Measurements from ENCODE around the gene NMRK2. TPM values are rescaled to one million over a fixed set of nuclear protein-coding genes. Genes with fewer than 3 reads are reported as not detected.
A peak's percentile ranks its signal among the peaks of the same experiment; 100 is the strongest.

The NMRK2 gene
- total and polyA plus RNA-seq, 2 donors from 2014 or later = 0.69 to 6.1 TPM

- intact Hi-C loops (cut with DNase I) = no loop called here
- Histone ChIP-seq H3K36me3 (ENCODE audit: control insufficient read depth in 2 of 3, insufficient read depth in 3 of 3, low read length in 3 of 3) (peaks cover 0 to 8% (median 2%) of the 10 kb centered on the region in 3 donors), H3K4me3 (ENCODE audit: low read length in 3 of 3) (peak overlapping the region in 2 of 3 donors; percentile 7 to 39), H3K27me3 (ENCODE audit: control insufficient read depth, insufficient read depth, low read length) (no peaks in the 10 kb centered on the region), H3K9ac (ENCODE audit: low read length in 3 of 3) (peak overlapping the region in 2 of 3 donors; percentile 15 to 62), H3K4me1 (ENCODE audit: control insufficient read depth in 2 of 3, insufficient read depth in 2 of 3, low read depth in 1 of 3, low read length in 3 of 3) (peaks cover 0 to 12% (median 5%) of the 10 kb centered on the region in 3 donors), H3K27ac (ENCODE audit: low read depth in 2 of 2, low read length in 2 of 2) (peak overlapping the region; percentile 67 to 92), H3K9me3 (ENCODE audit: control insufficient read depth in 2 of 3, insufficient read depth in 1 of 3, low read length in 3 of 3) (no peaks in the 10 kb centered on the region)
- DNase-seq (peak; percentile 87 to 98 (median 93)), FAIRE-seq (no peak)
- TF ChIP-seq, protein P1, sequence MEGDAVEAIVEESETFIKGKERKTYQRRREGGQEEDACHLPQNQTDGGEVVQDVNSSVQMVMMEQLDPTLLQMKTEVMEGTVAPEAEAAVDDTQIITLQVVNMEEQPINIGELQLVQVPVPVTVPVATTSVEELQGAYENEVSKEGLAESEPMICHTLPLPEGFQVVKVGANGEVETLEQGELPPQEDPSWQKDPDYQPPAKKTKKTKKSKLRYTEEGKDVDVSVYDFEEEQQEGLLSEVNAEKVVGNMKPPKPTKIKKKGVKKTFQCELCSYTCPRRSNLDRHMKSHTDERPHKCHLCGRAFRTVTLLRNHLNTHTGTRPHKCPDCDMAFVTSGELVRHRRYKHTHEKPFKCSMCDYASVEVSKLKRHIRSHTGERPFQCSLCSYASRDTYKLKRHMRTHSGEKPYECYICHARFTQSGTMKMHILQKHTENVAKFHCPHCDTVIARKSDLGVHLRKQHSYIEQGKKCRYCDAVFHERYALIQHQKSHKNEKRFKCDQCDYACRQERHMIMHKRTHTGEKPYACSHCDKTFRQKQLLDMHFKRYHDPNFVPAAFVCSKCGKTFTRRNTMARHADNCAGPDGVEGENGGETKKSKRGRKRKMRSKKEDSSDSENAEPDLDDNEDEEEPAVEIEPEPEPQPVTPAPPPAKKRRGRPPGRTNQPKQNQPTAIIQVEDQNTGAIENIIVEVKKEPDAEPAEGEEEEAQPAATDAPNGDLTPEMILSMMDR (IDR thresholded peaks at IDR 0.05; ENCODE audit: borderline replicate concordance, extremely low read depth, insufficient read depth) = no peak
These were observed 35.9 kb downstream of the NMRK2 start for GRCh38 chr19:3968556-3969434.

- intact Hi-C loops (cut with DNase I) = no loop called here
- no peak for FAIRE-seq
These were observed 36.8 kb downstream of the NMRK2 start for GRCh38 chr19:3969435-3970312.

DNA sequence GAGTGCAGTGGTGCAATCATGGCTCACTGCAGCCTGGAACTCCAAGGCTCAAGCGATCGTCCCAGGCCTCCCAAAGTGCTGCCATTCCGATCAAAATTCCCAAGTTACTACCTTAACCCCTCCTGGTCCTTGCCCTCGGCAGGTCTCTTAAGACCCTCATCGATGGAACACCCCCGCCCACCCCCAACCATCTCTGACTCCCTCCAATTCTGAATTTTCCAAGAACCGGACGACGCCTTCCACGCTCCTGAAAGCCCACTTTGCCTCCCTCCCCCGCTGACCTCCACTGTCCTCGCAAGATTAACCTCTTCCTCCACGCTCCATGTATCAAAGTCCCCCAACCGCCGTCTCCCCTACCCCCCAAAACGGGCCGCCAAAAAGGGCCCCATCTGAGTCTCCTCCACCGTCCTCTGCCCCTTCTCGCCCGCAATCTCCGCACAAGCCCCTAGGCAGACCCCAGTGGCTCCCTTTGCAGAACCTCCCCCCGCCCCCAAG, 37.5 kb downstream of the NMRK2 start:
- H3K27ac ChIP-seq (ENCODE audit: low read depth in 2 of 2, low read length in 2 of 2) = peak overlapping the region; percentile 83 to 92
- DNase-seq (peak in 3 of 5 donors; percentile 43 to 86 (median 50)), FAIRE-seq (no peak)
- H3K9me3 ChIP-seq (ENCODE audit: control insufficient read depth in 2 of 3, insufficient read depth in 1 of 3, low read length in 3 of 3) = no peaks in the 10 kb centered on the region
- peak overlapping the region; percentile 24 to 75 (median 72) for H3K4me3 ChIP-seq (ENCODE audit: low read length in 3 of 3)
- peaks cover 0 to 12% (median 5%) of the 10 kb centered on the region in 3 donors for H3K4me1 ChIP-seq (ENCODE audit: control insufficient read depth in 2 of 3, insufficient read depth in 2 of 3, low read depth in 1 of 3, low read length in 3 of 3)
- H3K27me3 ChIP-seq (ENCODE audit: control insufficient read depth, insufficient read depth, low read length) = no peaks in the 10 kb centered on the region
- peaks cover 0 to 9% (median 2%) of the 10 kb centered on the region in 3 donors for H3K36me3 ChIP-seq (ENCODE audit: control insufficient read depth in 2 of 3, insufficient read depth in 3 of 3, low read length in 3 of 3)
- TF ChIP-seq, protein P1 (IDR thresholded peaks at IDR 0.05; ENCODE audit: borderline replicate concordance, extremely low read depth, insufficient read depth) = no peak
- peak overlapping the region; percentile 52 to 85 (median 62) for H3K9ac ChIP-seq (ENCODE audit: low read length in 3 of 3)
- intact Hi-C loops (cut with DNase I) = no loop called here

More at GRCh38 chr19:3969435-3970312, 36.8 kb downstream of the NMRK2 start:
- Histone ChIP-seq H3K27me3 (ENCODE audit: control insufficient read depth, insufficient read depth, low read length) (no peaks in the 10 kb centered on the region), H3K27ac (ENCODE audit: low read depth in 2 of 2, low read length in 2 of 2) (peak overlapping the region; percentile 67 to 92), H3K4me3 (ENCODE audit: low read length in 3 of 3) (peak overlapping the region; percentile 24 to 75 (median 72)), H3K4me1 (ENCODE audit: control insufficient read depth in 2 of 3, insufficient read depth in 2 of 3, low read depth in 1 of 3, low read length in 3 of 3) (peaks cover 0 to 12% (median 5%) of the 10 kb centered on the region in 3 donors), H3K9me3 (ENCODE audit: control insufficient read depth in 2 of 3, insufficient read depth in 1 of 3, low read length in 3 of 3) (no peaks in the 10 kb centered on the region), H3K9ac (ENCODE audit: low read length in 3 of 3) (peak overlapping the region; percentile 52 to 85 (median 62)), H3K36me3 (ENCODE audit: control insufficient read depth in 2 of 3, insufficient read depth in 3 of 3, low read length in 3 of 3) (peaks cover 0 to 4% (median 2%) of the 10 kb centered on the region in 3 donors)
- TF ChIP-seq, protein P1 (IDR thresholded peaks at IDR 0.05; ENCODE audit: borderline replicate concordance, extremely low read depth, insufficient read depth) = no peak
- DNase-seq = peak in 2 of 5 donors; percentile 25 to 50
